Bronchial epithelial cell (primary cell): ENCODE results near the gene MXI1. TPM values are rescaled to one million over a fixed set of nuclear protein-coding genes. Genes with fewer than 3 reads are reported as not detected.
"Not testable (repeated sequence)": the region's sequence is repeated elsewhere in the genome, so short reads cannot be mapped to it uniquely, and the experiment has no call there.

Experiments
- DNase-seq: peaks from one replicate; pipeline ENCODE4 v3.0.0-alpha.2; 2010; ENCODE audit warnings: low read depth
- FAIRE-seq: peaks from 2 replicates; lab custom pipeline; 2011; peaks lifted over from hg19 to GRCh38; lab: Jason Lieb, UNC
- H3K27me3 ChIP-seq: 2 replicates; pipeline ENCODE4 v1.5.1; 2011; ENCODE audit warnings: low read length; ENCODE audit not compliant: control insufficient read depth, insufficient read depth
- H3K36me3 ChIP-seq: 2 replicates; pipeline ENCODE4 v1.5.1; 2011; ENCODE audit warnings: low read length; ENCODE audit not compliant: control insufficient read depth, insufficient read depth
- H3K4me3 ChIP-seq: 2 replicates; pipeline ENCODE4 v1.5.1; 2011; ENCODE audit warnings: mild to moderate bottlenecking, low read depth, low read length, control low read depth
- total RNA-seq: library from RNA; depleted of rRNA; stranded (reverse); fragments of >200 nt; gene quantifications from 2 replicates; pipeline ENCODE4 v1.2.1, GENCODE V29; 2014
- TF ChIP-seq, protein P1 (sequence below): IDR thresholded peaks from 2 replicates; pipeline ENCODE4 v1.5.1; 2011; ENCODE audit warnings: mild to moderate bottlenecking, moderate library complexity, low read length, control low read depth, inconsistent platforms; ENCODE audit not compliant: insufficient read depth, severe bottlenecking

The MXI1 gene
- total RNA-seq, 1 donor from 2014 or later: 48.7 TPM

DNA sequence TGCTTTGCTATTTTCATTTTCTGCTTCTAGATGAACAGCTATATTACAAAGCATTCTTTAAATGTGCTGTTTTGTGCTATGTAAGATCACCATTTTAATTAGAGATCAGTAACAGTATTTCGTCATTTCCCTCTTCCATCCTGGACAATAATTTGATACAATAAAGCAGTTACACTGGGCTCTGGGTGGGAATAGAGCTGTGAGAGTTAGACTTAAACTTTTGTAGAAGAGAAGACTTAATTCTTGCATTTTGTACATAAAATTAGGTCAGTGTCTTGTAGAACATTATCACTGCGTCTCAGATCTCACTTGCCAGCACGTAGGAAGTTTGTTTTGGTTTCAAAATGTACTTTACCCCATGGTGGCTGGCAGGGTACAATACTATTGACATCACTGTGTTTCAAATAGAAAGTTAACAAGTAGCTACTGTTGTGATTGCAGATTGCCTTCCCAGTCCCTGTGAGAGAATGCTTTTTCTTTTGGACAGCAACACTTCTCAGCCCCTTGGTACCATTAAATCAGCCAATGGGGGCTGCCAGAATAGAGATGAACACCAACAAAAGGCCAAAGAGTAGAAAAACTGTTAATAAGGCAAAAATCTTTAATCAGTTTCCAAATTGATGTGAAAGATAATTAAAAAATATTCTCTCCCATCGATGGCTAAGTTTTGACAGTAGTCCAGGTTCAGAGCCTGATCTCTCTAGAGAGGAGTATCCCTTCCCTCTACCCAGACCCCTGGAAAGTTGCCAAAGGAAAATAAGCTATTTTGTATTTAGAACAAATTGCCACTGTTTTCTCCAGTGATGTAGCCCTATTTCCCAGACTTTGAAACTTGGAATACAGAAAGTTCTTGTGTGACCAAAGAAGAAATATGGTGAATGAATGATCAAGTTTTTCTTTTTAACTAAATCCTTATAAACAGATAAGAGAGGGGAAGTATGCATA is 62.2 kb downstream of the MXI1 start:
- DNase-seq (no peak), FAIRE-seq (no peak)
- Histone ChIP-seq H3K4me3 (no peak overlapping the region), H3K27me3 (no peaks in the 10 kb centered on the region), H3K36me3 (no peaks in the 10 kb centered on the region)
- TF ChIP-seq, protein P1, sequence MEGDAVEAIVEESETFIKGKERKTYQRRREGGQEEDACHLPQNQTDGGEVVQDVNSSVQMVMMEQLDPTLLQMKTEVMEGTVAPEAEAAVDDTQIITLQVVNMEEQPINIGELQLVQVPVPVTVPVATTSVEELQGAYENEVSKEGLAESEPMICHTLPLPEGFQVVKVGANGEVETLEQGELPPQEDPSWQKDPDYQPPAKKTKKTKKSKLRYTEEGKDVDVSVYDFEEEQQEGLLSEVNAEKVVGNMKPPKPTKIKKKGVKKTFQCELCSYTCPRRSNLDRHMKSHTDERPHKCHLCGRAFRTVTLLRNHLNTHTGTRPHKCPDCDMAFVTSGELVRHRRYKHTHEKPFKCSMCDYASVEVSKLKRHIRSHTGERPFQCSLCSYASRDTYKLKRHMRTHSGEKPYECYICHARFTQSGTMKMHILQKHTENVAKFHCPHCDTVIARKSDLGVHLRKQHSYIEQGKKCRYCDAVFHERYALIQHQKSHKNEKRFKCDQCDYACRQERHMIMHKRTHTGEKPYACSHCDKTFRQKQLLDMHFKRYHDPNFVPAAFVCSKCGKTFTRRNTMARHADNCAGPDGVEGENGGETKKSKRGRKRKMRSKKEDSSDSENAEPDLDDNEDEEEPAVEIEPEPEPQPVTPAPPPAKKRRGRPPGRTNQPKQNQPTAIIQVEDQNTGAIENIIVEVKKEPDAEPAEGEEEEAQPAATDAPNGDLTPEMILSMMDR: no peak

DNA sequence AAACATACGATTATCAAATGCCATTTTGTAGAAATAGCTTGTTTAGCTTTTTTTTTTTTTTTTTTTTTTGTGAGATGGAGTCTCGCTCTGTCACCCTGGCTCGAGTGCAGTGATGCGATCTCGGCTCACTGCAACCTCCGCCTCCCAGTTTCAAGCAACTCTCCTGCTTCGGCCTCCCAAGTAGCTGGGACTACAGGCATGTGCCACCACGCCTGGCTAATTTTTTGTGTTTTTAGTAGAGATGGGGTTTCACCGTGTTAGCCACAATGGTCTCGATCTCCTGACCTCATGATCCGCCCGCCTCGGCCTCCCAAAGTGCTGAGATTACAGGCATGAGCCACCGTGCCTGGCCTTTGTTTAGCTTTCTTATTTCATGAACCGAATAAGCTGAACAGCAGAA is 65.6 kb downstream of the MXI1 start:
- H3K4me3 ChIP-seq, H3K27me3 ChIP-seq, DNase-seq, H3K36me3 ChIP-seq, FAIRE-seq: not testable (repeated sequence)

DNA sequence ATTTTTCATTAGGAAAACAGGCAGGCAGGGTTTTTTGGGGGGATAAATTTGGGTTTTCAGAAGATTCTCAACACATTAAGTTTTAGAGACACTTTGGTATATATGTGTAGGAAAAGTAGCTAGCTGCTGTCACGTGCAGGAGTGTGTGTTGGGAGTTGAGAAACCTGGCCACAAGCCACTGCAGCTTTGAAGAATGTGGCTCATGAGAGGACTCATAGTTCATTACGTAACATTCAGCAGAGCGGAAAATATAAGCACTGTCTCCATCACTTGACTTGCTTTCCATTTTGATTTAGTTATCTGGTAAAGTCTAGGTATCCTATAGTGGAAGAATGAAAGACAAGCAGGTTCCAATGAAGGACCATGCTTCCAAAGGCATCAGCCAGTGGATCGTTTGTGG is 66.1 kb downstream of the MXI1 start:
- no peak overlapping the region for H3K4me3 ChIP-seq
- no peaks in the 10 kb centered on the region for H3K36me3 ChIP-seq
- DNase-seq: peak; percentile 82
- H3K27me3 ChIP-seq: no peaks in the 10 kb centered on the region
- TF ChIP-seq, protein P1: no peak
- FAIRE-seq: peak; percentile 97

DNA sequence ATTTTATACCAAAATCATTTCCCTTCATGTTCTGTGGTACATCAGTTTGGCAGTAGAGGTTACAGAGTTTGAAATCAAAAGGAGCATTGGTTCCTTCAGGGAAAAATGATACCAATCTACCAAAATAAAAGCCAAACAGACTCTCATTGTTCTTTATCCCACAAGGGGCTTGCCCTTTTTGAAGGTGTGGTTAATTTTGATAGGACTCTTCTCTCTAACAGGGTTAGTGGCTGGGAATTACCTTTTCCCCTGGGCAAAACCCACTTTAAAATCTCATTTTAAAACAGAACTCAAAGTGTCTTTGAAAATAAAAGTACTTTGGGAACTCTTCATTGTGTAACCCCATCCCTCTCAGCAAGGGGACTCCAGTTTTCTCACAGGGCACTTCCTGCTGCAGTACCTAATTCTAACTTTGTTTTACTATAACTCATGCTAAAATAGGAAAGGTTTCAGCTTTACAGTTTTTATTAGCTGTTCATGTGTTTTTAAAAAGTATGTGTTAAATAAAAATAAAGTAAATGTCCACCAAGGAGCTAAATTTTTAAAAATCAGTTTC is 66.7 kb downstream of the MXI1 start:
- DNase-seq (no peak), FAIRE-seq (no peak)
- Histone ChIP-seq H3K4me3 (no peak overlapping the region), H3K27me3 (no peaks in the 10 kb centered on the region), H3K36me3 (no peaks in the 10 kb centered on the region)
- TF ChIP-seq, protein P1: no peak

DNA sequence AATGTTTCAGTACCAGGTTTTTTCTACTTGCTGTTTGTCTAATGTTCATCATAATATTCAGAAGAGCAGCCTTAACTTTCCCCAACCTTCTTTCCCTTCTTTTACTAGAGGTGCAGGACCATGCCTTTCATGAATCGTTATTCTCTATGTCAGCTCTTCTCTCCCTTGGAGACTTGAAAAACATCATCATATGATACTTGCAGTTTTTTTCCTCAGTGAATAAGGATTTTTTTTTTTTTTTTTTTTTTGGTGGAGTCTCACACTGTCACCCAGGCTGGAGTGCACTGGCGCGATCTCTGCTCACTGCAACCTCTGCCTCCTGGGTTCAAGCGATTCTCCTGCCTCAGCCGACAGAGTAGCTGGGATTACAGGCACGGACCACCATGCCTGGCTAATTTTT is 67.2 kb downstream of the MXI1 start:
- no peak for DNase-seq
- no peaks in the 10 kb centered on the region for H3K36me3 ChIP-seq
- TF ChIP-seq, protein P1: no peak
- no peak overlapping the region for H3K4me3 ChIP-seq
- H3K27me3 ChIP-seq: no peaks in the 10 kb centered on the region
- FAIRE-seq: no peak

DNA sequence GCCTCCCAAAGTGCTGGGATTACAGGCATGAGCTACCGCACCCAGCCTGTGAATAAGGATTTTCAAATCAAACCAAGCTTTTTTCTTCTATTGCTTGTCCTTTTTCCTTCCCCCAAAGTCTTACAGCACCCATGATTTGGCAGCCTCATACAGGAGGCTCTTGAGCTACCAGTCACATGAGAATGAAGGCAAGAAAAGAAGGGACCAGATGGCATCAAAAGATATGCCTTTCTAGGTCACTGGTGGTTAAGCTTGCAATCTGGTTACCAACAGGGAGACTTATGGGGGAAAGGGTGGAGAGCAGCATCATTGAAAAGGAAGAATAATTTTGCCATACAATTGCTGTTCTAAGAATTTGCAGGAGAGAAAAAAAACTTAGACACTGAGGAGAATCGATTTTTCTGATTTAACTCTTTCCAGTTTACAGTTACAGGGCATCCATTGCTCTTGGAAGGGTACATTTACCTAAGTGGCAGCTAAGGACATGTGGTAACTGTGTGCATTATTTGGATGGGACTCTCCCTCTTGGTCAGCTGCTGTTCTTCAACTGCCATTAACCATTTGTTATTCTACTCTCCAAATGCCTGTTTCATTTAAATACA is 67.8 kb downstream of the MXI1 start:
- no peak for FAIRE-seq

More for the DNA sequence above, 67.8 kb downstream of the MXI1 start:
- Histone ChIP-seq H3K4me3 (no peak overlapping the region), H3K27me3 (no peaks in the 10 kb centered on the region), H3K36me3 (peaks cover 1% of the 10 kb centered on the region)
- TF ChIP-seq, protein P1: no peak
- no peak for DNase-seq
